OCI-M2 (cell line): Measurements from ENCODE around the gene MCFD2.

Source experiments
- DNase-seq: peaks from one replicate; lab custom pipeline; 2025; ENCODE audit not compliant: unreplicated experiment; lab: John Stamatoyannopoulos, UW

Gene MCFD2

GRCh38 chr2:46939626-46940359 is 24.2 kb upstream of the MCFD2 start:
- no peak for DNase-seq

- no peak for DNase-seq
Observed at GRCh38 chr2:46937471-46937901, 21.9 kb upstream of the MCFD2 start.

- no peak for DNase-seq
Observed at GRCh38 chr2:46936566-46936965, 21.0 kb upstream of the MCFD2 start.

GRCh38 chr2:46935071-46935470 is 19.5 kb upstream of the MCFD2 start:
- DNase-seq = no peak

- DNase-seq = no peak
Observed at GRCh38 chr2:46929612-46930011, 14.0 kb upstream of the MCFD2 start.

- DNase-seq = no peak
Observed at GRCh38 chr2:46926863-46927262, 11.3 kb upstream of the MCFD2 start.

GRCh38 chr2:46925474-46926351 is 10.1 kb upstream of the MCFD2 start:
- DNase-seq = no peak

- DNase-seq = no peak
Observed at GRCh38 chr2:46924608-46925007, 9.0 kb upstream of the MCFD2 start.

GRCh38 chr2:46924038-46924437 is 8.4 kb upstream of the MCFD2 start:
- DNase-seq = no peak

- no peak for DNase-seq
Observed at GRCh38 chr2:46923041-46923528, 7.5 kb upstream of the MCFD2 start.

- DNase-seq = no peak
Observed at GRCh38 chr2:46922606-46923005, 7.0 kb upstream of the MCFD2 start.

- no peak for DNase-seq
Observed at GRCh38 chr2:46921676-46922448, 6.3 kb upstream of the MCFD2 start.

- no peak for DNase-seq
Observed at GRCh38 chr2:46917628-46918027, 2.0 kb upstream of the MCFD2 start.

GRCh38 chr2:46915811-46916630 is 415 bp upstream of the MCFD2 start:
- no peak for DNase-seq

GRCh38 chr2:46914578-46915230 is 902 bp downstream of the MCFD2 start:
- no peak for DNase-seq

- no peak for DNase-seq
Observed at GRCh38 chr2:46913471-46914381, 1.9 kb downstream of the MCFD2 start.

- no peak for DNase-seq
Observed at GRCh38 chr2:46909771-46910419, 5.7 kb downstream of the MCFD2 start.

GRCh38 chr2:46909150-46909549 is 6.5 kb downstream of the MCFD2 start:
- no peak for DNase-seq
